Heart right ventricle (tissue), 16 donors: Measurements from ENCODE around the gene CES2. TPM values are rescaled to one million over a fixed set of nuclear protein-coding genes. Genes with fewer than 3 reads are reported as not detected.

Source experiments
- ATAC-seq, 8 donors: fragments of 200-7000 bp; cut with Tn5 transposase; one replicate each; pipeline ENCODE4 v1.9.1; 2020; ENCODE audit warnings: mild to moderate bottlenecking in 8 of 8, moderate library complexity in 8 of 8, moderate number of reproducible peaks in 1 of 8
- DNase-seq, 2 donors: peaks; one replicate each; pipeline ENCODE4 v3.0.0-alpha.2; 2020
- H3K27ac ChIP-seq, 10 donors: fragments of 200-600 bp; sonication (generic) in 2 of 10; one replicate each; pipeline versions ENCODE4 v1.5.0 to v1.8.0; 2020 to 2022; ENCODE audit warnings: mild to moderate bottlenecking in 3 of 10
- H3K27me3 ChIP-seq, 7 donors: fragments of 200-600 bp; one replicate each; pipeline ENCODE4 v1.8.0; 2021 to 2022; ENCODE audit warnings: mild to moderate bottlenecking in 2 of 7
- H3K36me3 ChIP-seq, 9 donors: fragments of 200-600 bp; sonication (generic) in 1 of 9; one replicate each; pipeline versions ENCODE4 v1.5.0 to v1.8.0; 2020 to 2022; ENCODE audit warnings: mild to moderate bottlenecking in 2 of 9
- H3K4me1 ChIP-seq, 9 donors: fragments of 200-600 bp; sonication (generic) in 1 of 9; one replicate each; pipeline versions ENCODE4 v1.5.0 to v1.8.0; 2020 to 2022; ENCODE audit warnings: mild to moderate bottlenecking in 4 of 9
- H3K4me3 ChIP-seq, 10 donors: fragments of 200-600 bp; sonication (generic) in 2 of 10; one replicate each; pipeline versions ENCODE4 v1.5.0 to v1.8.0; 2020 to 2022; ENCODE audit warnings: mild to moderate bottlenecking in 7 of 10, moderate library complexity in 2 of 10
- H3K9me3 ChIP-seq, 11 donors: fragments of 200-600 bp in 10 of 11; sonication (generic) in 2 of 11; one replicate each; pipeline versions ENCODE4 v1.5.0 to v1.8.0; 2013 to 2022; ENCODE audit warnings: mild to moderate bottlenecking in 2 of 11, control low read depth in 1 of 11, moderate library complexity in 1 of 11
- CTCF ChIP-seq, 9 donors: fragments of 200-600 bp; sonication (generic) in 2 of 9; IDR thresholded peaks; one replicate each; pipeline versions ENCODE4 v1.5.0 to v1.8.0; 2021 to 2022; ENCODE audit warnings: antibody characterized with exemption in 9 of 9, mild to moderate bottlenecking in 5 of 9, moderate library complexity in 1 of 9
- WGBS, 2 donors: extraction: QIAGEN DNeasy Blood & Tissue Kit; methylation state at CpG; one replicate each; pipeline ENCODE4 v1.1.7; 2013; ENCODE audit warnings: inconsistent platforms in 1 of 2; 5-methylcytosine and 5-hydroxymethylcytosine counted together
- intact Hi-C, 10 donors: fragments of 100-400 bp; cut with DNase I; formaldehyde crosslinking; loops; one replicate each; pipeline versions ENCODE4 v1.11.1 to v1.14.2; 2022
- long read RNA-seq, 3 donors: library from polyadenylated mRNA; unstranded; transcript quantifications; one replicate each; pipeline ENCODE4 v2.0.0, GENCODE V29; 2020 to 2021
- polyA plus RNA-seq, 2 donors: library from polyadenylated mRNA; stranded (reverse); fragments of 200-250 nt; gene quantifications; one replicate each; pipeline ENCODE4 v1.2.3, GENCODE V29; 2013
- total RNA-seq, 10 donors: library from RNA; stranded (reverse); fragmentation: NEBNext Ultra II Directional in 3 of 10; extraction: Animal tissue kit (Norgen Biotek cat#: 25700) in 3 of 10; gene quantifications; one replicate each; pipeline versions ENCODE4 v1.2.1 to v1.2.4, GENCODE V29; 2021 to 2023
- donor health status: Arrhythmogenic right ventricular cardiomyopathy.
- donor health status: ischemic (EF 13 %, LVEDD 7.1; RV severe dilation, severe dysfunction).
- donor health status: healthy with polysubstance abuse.
- donor health status: DM: no; HTN: yes; CAD: no.
- donor health status: DM: no; HTN: no; CAD: no.
- donor health status: ischemic (EF 25% LVEDD 6.9; RV normal size, moderate dysfunction).
- donor health status: ischemic (EF 25% LVEDD 5.7; RV mildly dilated, moderate dysfunction).
- donor health status: healthy.
- donor health status: DM: yes; HTN: yes; CAD: no.
- donor health status: Ischemic cardiomyopathy.
- donor health status: ischemic (EF 35%, LVEDD 5.7; RV mildly dilated, moderate dysfunction).
- donor health status: nonischemic (EF 11% LVEDD 7.7; RV severe dilation, severe dysfunction).
- donor health status: DM: yes; HTN: yes; CAD: no.
- donor health status: PGD.
- donor health status: ischemic (EF 29% LVEDD 5.4; RV normal size, mild dysfunction).
- donor health status: nonischemic (EF 23%, LVEDD 6.1; RV moderate dilation, normal function).

The CES2 gene
- total RNA-seq, result 100 to 1,000 TPM in 3 of 10 donors, 10 to 100 TPM in 7; 56.1 to 194 (median 81.5) TPM
- polyA plus RNA-seq, result 100 to 1,000 TPM in 1 of 2 donors, 10 to 100 TPM in 1; 25.1 to 145 TPM
- long read RNA-seq, donor 1, transcript CES2-201 (12 exons, 3,927 nt), result major isoform, 170 of 232 reads
- long read RNA-seq, donor 1, partial matches to known transcripts, result 33 of 232 reads
- long read RNA-seq, donor 1, other reads (novel, unspliced or antisense), result 22 of 232 reads
- long read RNA-seq, donor 2, transcript CES2-211 (12 exons, 3,391 nt), result minor isoform, 8 of 376 reads
- long read RNA-seq, donor 2, transcript CES2-202 (12 exons, 3,868 nt), result minor isoform, 9 of 376 reads
- long read RNA-seq, donor 2, transcript CES2-201 (12 exons, 3,927 nt), result major isoform, 277 of 376 reads
- long read RNA-seq, donor 2, partial matches to known transcripts, result 57 of 376 reads
- long read RNA-seq, donor 2, other reads (novel, unspliced or antisense), result 25 of 376 reads
- long read RNA-seq, donor 3, transcript CES2-202 (12 exons, 3,868 nt), result minor isoform, 36 of 1,437 reads
- long read RNA-seq, donor 3, transcript CES2-201 (12 exons, 3,927 nt), result major isoform, 1,134 of 1,437 reads
- long read RNA-seq, donor 3, transcript CES2-211 (12 exons, 3,391 nt), result minor isoform, 35 of 1,437 reads
- long read RNA-seq, donor 3, partial matches to known transcripts, result 117 of 1,437 reads
- long read RNA-seq, donor 3, other reads (novel, unspliced or antisense), result 114 of 1,437 reads

- peaks cover 0 to 61% (median 11%) of the 10 kb centered on the region in 9 donors for H3K36me3 ChIP-seq
- 18 to 25% methylated on average over 44 of the region's 44 CpGs for WGBS, 2 donors
- intact Hi-C loops, result no loop called here
- H3K4me1 ChIP-seq, result peaks cover 21 to 51% (median 42%) of the 10 kb centered on the region in 9 donors
- H3K27me3 ChIP-seq, result no peaks in the 10 kb centered on the region
- no peaks in the 10 kb centered on the region for H3K9me3 ChIP-seq
- peak within 1 kb of the TSS; percentile 62 to 99 (median 86) for H3K4me3 ChIP-seq
- DNase-seq (peak; percentile 49 to 58), ATAC-seq (peak; percentile 44 to 67 (median 64))
- H3K27ac ChIP-seq, result peak within 1 kb of the TSS; percentile 83 to 99 (median 95)
- no peak for TF ChIP-seq CTCF (IDR thresholded peaks at IDR 0.05)
These were observed at the start of gene CES2 for GRCh38 chr16:66935314-66936011. Gene CES2 (plus strand): TSS chr16:66935516. CDS start chr16:66935636, 120 bp downstream.

- H3K27ac ChIP-seq, result no peak overlapping the region
- H3K4me1 ChIP-seq, result peaks cover 0 to 7% (median 3%) of the 10 kb centered on the region in 9 donors
- intact Hi-C loops, result no loop called here
- ATAC-seq (no peak), DNase-seq (no peak)
- WGBS, 2 donors, result 78 to 85% methylated on average over 2 of the region's 2 CpGs
- no peak overlapping the region for H3K4me3 ChIP-seq
- H3K9me3 ChIP-seq, result no peaks in the 10 kb centered on the region
- no peak for TF ChIP-seq CTCF (IDR thresholded peaks at IDR 0.05)
- H3K27me3 ChIP-seq, result no peaks in the 10 kb centered on the region
- peaks cover 0 to 53% (median 13%) of the 10 kb centered on the region in 9 donors for H3K36me3 ChIP-seq
These were observed 49.0 kb upstream of the CES2 start for GRCh38 chr16:66886321-66886720.

- Histone ChIP-seq H3K9me3 (no peaks in the 10 kb centered on the region), H3K4me1 (peaks cover 0 to under 1% (median 0%) of the 10 kb centered on the region in 9 donors), H3K36me3 (peaks cover 0 to 53% (median 13%) of the 10 kb centered on the region in 9 donors), H3K27ac (no peak overlapping the region), H3K27me3 (no peaks in the 10 kb centered on the region), H3K4me3 (no peak overlapping the region)
- intact Hi-C loops, result no loop called here
- WGBS, 2 donors, result 79 to 82% methylated on average over 3 of the region's 3 CpGs
- TF ChIP-seq CTCF (IDR thresholded peaks at IDR 0.05), result no peak
- ATAC-seq (no peak), DNase-seq (no peak)
These were observed 48.4 kb upstream of the CES2 start for GRCh38 chr16:66886914-66887313.
